K562 (cell line): ENCODE results near the gene MATR3. TPM values are rescaled to one million over a fixed set of nuclear protein-coding genes. Genes with fewer than 3 reads are reported as not detected.
A peak's percentile ranks its signal among the peaks of the same experiment; 100 is the strongest.

Experiments
- ARID2 ChIP-seq: fragments of 450-650 bp; IDR thresholded peaks from 2 replicates; pipeline ENCODE4 v1.6.1; 2017; ENCODE audit warnings: antibody characterized with exemption, mild to moderate bottlenecking
- BRD4 ChIP-seq: fragments of 200-600 bp; sonication (generic); IDR thresholded peaks from 2 replicates; pipeline ENCODE4 v1.6.1; 2017; ENCODE audit warnings: inconsistent platforms
- CC2D1A ChIP-seq: fragments of 450-650 bp; IDR thresholded peaks from 2 replicates; pipeline ENCODE4 v1.6.1; 2017; ENCODE audit warnings: mild to moderate bottlenecking
- CHD2 ChIP-seq: IDR thresholded peaks from 2 replicates; pipeline ENCODE4 v1.6.1; 2011; ENCODE audit warnings: low read depth, low read length
- CTBP1 ChIP-seq: fragments of 450-650 bp; IDR thresholded peaks from 2 replicates; pipeline ENCODE4 v1.6.1; 2016; ENCODE audit warnings: borderline replicate concordance
- FOXJ3 ChIP-seq: sonication (generic); formaldehyde crosslinking; IDR thresholded peaks from 2 replicates; pipeline ENCODE4 v1.4.0; 2020; ENCODE audit warnings: mild to moderate bottlenecking, missing genetic modification reagents
- GABPB1 ChIP-seq: sonication (generic); formaldehyde crosslinking; IDR thresholded peaks from 2 replicates; pipeline ENCODE4 v1.8.0; 2022; ENCODE audit warnings: mild to moderate bottlenecking, missing genetic modification reagents
- HCFC1 ChIP-seq: IDR thresholded peaks from 2 replicates; pipeline ENCODE4 v1.6.1; 2012; ENCODE audit warnings: low read depth, low read length, improper control_type of control experiment
- JUND ChIP-seq, 2 experiments: IDR thresholded peaks; 2 replicates in 1 of 2; 3 replicates in 1 of 2; pipeline ENCODE4 v1.6.1; 2011; ENCODE audit warnings: borderline replicate concordance in 2 of 2, low read depth in 2 of 2, low read length in 2 of 2, improper control_type of control experiment in 1 of 2, missing biosample characterization in 1 of 2, missing genetic modification characterization in 1 of 2, missing genetic modification reagents in 1 of 2
- MAFF ChIP-seq: IDR thresholded peaks from 2 replicates; pipeline ENCODE4 v1.6.1; 2012; ENCODE audit warnings: low read length, improper control_type of control experiment
- MAFK ChIP-seq: IDR thresholded peaks from 2 replicates; pipeline ENCODE4 v1.6.1; 2011; ENCODE audit warnings: low read length, improper control_type of control experiment
- MAZ ChIP-seq, 2 experiments: fragments of 450-650 bp in 1 of 2; sonication (generic) in 1 of 2; formaldehyde crosslinking; IDR thresholded peaks in 1 of 2; conservative IDR thresholded peaks in 1 of 2; 2 replicates each; pipeline versions ENCODE4 v1.4.0 to v1.5.0; 2020; ENCODE audit warnings: mild to moderate bottlenecking in 1 of 2, missing genetic modification reagents in 1 of 2
- MXI1 ChIP-seq: IDR thresholded peaks from 2 replicates; pipeline ENCODE4 v1.6.1; 2011; ENCODE audit warnings: low read depth, mild to moderate bottlenecking, improper control_type of control experiment, low read length
- NEUROD1 ChIP-seq: fragments of 150-350 bp; IDR thresholded peaks from 2 replicates; pipeline ENCODE4 v1.6.1; 2014; ENCODE audit warnings: borderline replicate concordance, low read length, low read depth; ENCODE audit not compliant: partially characterized antibody
- NONO ChIP-seq, 2 experiments: fragments of 200-400 bp in 1 of 2; fragments of 450-650 bp in 1 of 2; formaldehyde crosslinking in 1 of 2; IDR thresholded peaks; 2 replicates each; pipeline ENCODE4 v1.6.1; 2017; ENCODE audit warnings: low read depth in 2 of 2, mild to moderate bottlenecking in 2 of 2, moderate library complexity in 2 of 2, low read length in 1 of 2
- NR2C1 ChIP-seq, 2 experiments: fragments of 450-650 bp; IDR thresholded peaks; 2 replicates each; pipeline ENCODE4 v1.6.1; 2017; ENCODE audit warnings: mild to moderate bottlenecking in 2 of 2, antibody characterized with exemption in 1 of 2, inconsistent platforms in 1 of 2, missing compliant biosample characterization in 1 of 2, missing genetic modification characterization in 1 of 2
- RCOR1 ChIP-seq, 2 experiments: IDR thresholded peaks; 2 replicates each; pipeline ENCODE4 v1.6.1; 2012; ENCODE audit warnings: low read depth in 2 of 2, low read length in 2 of 2, borderline replicate concordance in 1 of 2, improper control_type of control experiment in 1 of 2
- STAG1 ChIP-seq: sonication (generic); formaldehyde crosslinking; IDR thresholded peaks from 2 replicates; pipeline ENCODE4 v1.5.0; 2020; ENCODE audit warnings: missing genetic modification reagents, borderline replicate concordance
- STAT5A ChIP-seq: IDR thresholded peaks from 2 replicates; pipeline ENCODE4 v1.6.1; 2012; ENCODE audit warnings: low read length, inconsistent platforms, borderline replicate concordance
- TRIM24 ChIP-seq, 2 experiments: fragments of 450-650 bp; IDR thresholded peaks; 2 replicates each; pipeline ENCODE4 v1.6.1; 2016
- ZNF239 ChIP-seq: fragments of 250-450 bp; sonication (Bioruptor Pico); IDR thresholded peaks from 2 replicates; pipeline ENCODE4 v1.4.0; 2020; ENCODE audit warnings: mild to moderate bottlenecking
- ZNF384 ChIP-seq: IDR thresholded peaks from 2 replicates; pipeline ENCODE4 v1.6.1; 2012; ENCODE audit warnings: low read depth, low read length, improper control_type of control experiment
- polyA plus RNA-seq, 8 experiments: library from polyadenylated mRNA; depleted of rRNA in 4 of 8; stranded (reverse) in 5 of 8; unstranded in 3 of 8; fragments of >200 nt; fragmentation: Nextera tagmentation in 2 of 8; fragmentation: Illumina TruSeq in 1 of 8; extraction: Ambion mirVana in 2 of 8; extraction: Trizol in 1 of 8; gene quantifications; 2 replicates each; pipeline versions ENCODE4 v1.2.1 to v1.2.3, GENCODE V29; 2011 to 2014; ENCODE audit warnings: inconsistent platforms in 1 of 8, missing spikeins in 1 of 8
- total RNA-seq, 7 experiments: library from RNA; depleted of rRNA in 6 of 7; stranded (reverse); fragments of >200 nt in 6 of 7; fragmentation: Illumina TruSeq in 2 of 7; extraction: Trizol in 2 of 7; gene quantifications; 2 replicates each; pipeline versions ENCODE4 v1.2.1 to v1.2.3, GENCODE V29; 2011 to 2021; ENCODE audit warnings: low replicate concordance in 1 of 7
- TF ChIP-seq, protein P1 (sequence below): sonication (generic); formaldehyde crosslinking; IDR thresholded peaks from 2 replicates; pipeline ENCODE4 v1.8.0; 2022; ENCODE audit warnings: missing genetic modification reagents, mild to moderate bottlenecking, moderate library complexity, borderline replicate concordance
- TF ChIP-seq, protein P2 (sequence below): fragments of 450-650 bp; IDR thresholded peaks from 2 replicates; pipeline ENCODE4 v1.6.1; 2016; ENCODE audit warnings: antibody characterized with exemption
- TF ChIP-seq, protein P3 (sequence below): fragments of 200-800 bp; sonication (Bioruptor generic); IDR thresholded peaks from 2 replicates; pipeline ENCODE4 v1.6.1; 2017; ENCODE audit warnings: missing genetic modification characterization, missing compliant biosample characterization

The MATR3 gene
- total and polyA plus RNA-seq, 9 of the 15 experiments (the other 6 are each of a cell fraction or from before 2014, with no cell fraction given): 150 to 425 (median 263) TPM

DNA sequence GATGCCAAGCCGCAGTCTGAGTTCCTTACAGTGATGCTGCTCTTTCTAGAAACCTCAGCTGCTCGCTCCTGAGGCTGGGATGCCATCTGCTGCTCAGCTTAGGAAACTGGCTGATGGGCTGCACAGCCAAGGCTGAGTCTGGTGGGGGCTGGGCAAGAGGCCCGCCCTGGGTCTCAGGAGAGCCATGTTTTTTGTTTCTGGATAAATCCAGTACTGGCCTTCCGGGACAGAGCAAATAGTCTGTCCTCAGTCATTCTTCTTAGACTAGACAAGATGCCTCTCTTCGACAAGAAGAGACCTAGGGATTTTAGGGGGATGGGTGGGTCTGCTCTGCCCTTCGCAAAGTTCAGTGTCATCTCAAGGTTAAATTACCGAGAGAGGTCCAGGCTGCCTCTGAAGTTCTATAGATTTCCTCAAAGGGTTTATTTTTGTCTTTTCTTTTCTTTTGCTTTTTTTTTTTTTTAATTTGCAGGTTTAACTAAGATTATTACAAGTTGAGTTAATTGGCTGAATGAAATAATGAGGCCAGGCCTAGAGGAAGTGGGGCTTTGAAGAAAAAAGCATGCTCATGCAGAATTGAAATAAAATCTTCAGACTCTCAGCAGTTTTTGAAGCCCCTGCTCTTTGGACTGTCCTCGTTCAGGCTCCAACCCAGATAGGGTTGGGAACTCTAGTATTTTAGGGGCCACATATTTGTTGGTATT is 30.6 kb upstream of the MATR3 start (continued):
- peak; percentile 13 for TF ChIP-seq NEUROD1
- TF ChIP-seq CC2D1A: peak; percentile 74
- peak; percentile 48; the same call in 1 of the 2 replicates for TF ChIP-seq ARID2
- 0 out of 2 replicates have a peak, but pooled peaks have one; percentile 20 for TF ChIP-seq HCFC1
- peak; percentile 75; the same call in 1 of the 2 replicates for TF ChIP-seq CTBP1
- peak; percentile 90; the same call in 1 of the 2 replicates for TF ChIP-seq STAG1 (CRISPR knock-in tag)
- TF ChIP-seq RCOR1 (IDR thresholded peaks at IDR 0.05; ENCODE audit: borderline replicate concordance in 1 of 2, low read depth in 2 of 2, low read length in 2 of 2): peak in 1 of 2 experiments; percentile 75; a peak in 2 of 4 replicates
- TF ChIP-seq MAFF: peak; percentile 9; the same call in 1 of the 2 replicates
- TF ChIP-seq JUND (IDR thresholded peaks at IDR 0.05; ENCODE audit: borderline replicate concordance, low read depth, low read length): peak; percentile 57
- no peak; the same call in 2 of the 3 replicates for TF ChIP-seq JUND (tag; IDR thresholded peaks at IDR 0.05; ENCODE audit: borderline replicate concordance, low read depth, low read length)
- TF ChIP-seq GABPB1 (CRISPR knock-in tag): peak; percentile 54; the same call in 1 of the 2 replicates
- TF ChIP-seq CHD2: peak; percentile 59; the same call in 1 of the 2 replicates
- TF ChIP-seq MAFK: peak; percentile 28; the same call in 1 of the 2 replicates
- no peak for TF ChIP-seq MXI1
- no peak for TF ChIP-seq ZNF239 (CRISPR knock-in tag)
- TF ChIP-seq NR2C1 (IDR thresholded peaks at IDR 0.05): no peak
- TF ChIP-seq NR2C1 (tag; IDR thresholded peaks at IDR 0.05): peak; percentile 27; the same call in 1 of the 2 replicates
- TF ChIP-seq, protein P1, sequence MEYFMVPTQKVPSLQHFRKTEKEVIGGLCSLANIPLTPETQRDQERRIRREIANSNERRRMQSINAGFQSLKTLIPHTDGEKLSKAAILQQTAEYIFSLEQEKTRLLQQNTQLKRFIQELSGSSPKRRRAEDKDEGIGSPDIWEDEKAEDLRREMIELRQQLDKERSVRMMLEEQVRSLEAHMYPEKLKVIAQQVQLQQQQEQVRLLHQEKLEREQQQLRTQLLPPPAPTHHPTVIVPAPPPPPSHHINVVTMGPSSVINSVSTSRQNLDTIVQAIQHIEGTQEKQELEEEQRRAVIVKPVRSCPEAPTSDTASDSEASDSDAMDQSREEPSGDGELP (CRISPR knock-in tag): peak; percentile 80
- TF ChIP-seq TRIM24 (IDR thresholded peaks at IDR 0.05): peak in 1 of 2 experiments; percentile 50; a peak in 1 of 4 replicates
- TF ChIP-seq FOXJ3 (CRISPR knock-in tag): no peak
- TF ChIP-seq, protein P2, sequence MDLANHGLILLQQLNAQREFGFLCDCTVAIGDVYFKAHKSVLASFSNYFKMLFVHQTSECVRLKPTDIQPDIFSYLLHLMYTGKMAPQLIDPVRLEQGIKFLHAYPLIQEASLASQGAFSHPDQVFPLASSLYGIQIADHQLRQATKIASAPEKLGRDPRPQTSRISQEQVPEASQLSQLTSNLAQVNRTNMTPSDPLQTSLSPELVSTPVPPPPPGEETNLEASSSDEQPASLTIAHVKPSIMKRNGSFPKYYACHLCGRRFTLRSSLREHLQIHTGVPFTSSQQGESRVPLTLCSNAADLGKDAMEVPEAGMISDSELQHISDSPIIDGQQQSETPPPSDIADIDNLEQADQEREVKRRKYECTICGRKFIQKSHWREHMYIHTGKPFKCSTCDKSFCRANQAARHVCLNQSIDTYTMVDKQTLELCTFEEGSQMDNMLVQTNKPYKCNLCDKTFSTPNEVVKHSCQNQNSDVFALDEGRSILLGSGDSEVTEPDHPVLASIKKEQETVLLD: no peak
- 0 out of 2 replicates have a peak, but pooled peaks have one; percentile 7 for TF ChIP-seq STAT5A
- no peak for TF ChIP-seq BRD4
- TF ChIP-seq ZNF384: peak; percentile 49; the same call in 1 of the 2 replicates
- TF ChIP-seq NONO (IDR thresholded peaks at IDR 0.05; ENCODE audit: low read depth in 2 of 2, low read length in 1 of 2): no peak
- TF ChIP-seq MAZ (CRISPR knock-in tag; conservative IDR thresholded peaks at IDR 0.05 in 1 of 2, IDR thresholded peaks at IDR 0.05 in 1 of 2): peak in 1 of 2 experiments; percentile 79; a peak in 2 of 4 replicates
- TF ChIP-seq, protein P3, sequence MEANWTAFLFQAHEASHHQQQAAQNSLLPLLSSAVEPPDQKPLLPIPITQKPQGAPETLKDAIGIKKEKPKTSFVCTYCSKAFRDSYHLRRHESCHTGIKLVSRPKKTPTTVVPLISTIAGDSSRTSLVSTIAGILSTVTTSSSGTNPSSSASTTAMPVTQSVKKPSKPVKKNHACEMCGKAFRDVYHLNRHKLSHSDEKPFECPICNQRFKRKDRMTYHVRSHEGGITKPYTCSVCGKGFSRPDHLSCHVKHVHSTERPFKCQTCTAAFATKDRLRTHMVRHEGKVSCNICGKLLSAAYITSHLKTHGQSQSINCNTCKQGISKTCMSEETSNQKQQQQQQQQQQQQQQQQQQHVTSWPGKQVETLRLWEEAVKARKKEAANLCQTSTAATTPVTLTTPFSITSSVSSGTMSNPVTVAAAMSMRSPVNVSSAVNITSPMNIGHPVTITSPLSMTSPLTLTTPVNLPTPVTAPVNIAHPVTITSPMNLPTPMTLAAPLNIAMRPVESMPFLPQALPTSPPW: peak; percentile 57; the same call in 1 of the 2 replicates
